Measurements from ENCODE around the gene OSBPL8.

OSBPL8 gene, protein sequence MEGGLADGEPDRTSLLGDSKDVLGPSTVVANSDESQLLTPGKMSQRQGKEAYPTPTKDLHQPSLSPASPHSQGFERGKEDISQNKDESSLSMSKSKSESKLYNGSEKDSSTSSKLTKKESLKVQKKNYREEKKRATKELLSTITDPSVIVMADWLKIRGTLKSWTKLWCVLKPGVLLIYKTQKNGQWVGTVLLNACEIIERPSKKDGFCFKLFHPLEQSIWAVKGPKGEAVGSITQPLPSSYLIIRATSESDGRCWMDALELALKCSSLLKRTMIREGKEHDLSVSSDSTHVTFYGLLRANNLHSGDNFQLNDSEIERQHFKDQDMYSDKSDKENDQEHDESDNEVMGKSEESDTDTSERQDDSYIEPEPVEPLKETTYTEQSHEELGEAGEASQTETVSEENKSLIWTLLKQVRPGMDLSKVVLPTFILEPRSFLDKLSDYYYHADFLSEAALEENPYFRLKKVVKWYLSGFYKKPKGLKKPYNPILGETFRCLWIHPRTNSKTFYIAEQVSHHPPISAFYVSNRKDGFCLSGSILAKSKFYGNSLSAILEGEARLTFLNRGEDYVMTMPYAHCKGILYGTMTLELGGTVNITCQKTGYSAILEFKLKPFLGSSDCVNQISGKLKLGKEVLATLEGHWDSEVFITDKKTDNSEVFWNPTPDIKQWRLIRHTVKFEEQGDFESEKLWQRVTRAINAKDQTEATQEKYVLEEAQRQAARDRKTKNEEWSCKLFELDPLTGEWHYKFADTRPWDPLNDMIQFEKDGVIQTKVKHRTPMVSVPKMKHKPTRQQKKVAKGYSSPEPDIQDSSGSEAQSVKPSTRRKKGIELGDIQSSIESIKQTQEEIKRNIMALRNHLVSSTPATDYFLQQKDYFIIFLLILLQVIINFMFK

DNA sequence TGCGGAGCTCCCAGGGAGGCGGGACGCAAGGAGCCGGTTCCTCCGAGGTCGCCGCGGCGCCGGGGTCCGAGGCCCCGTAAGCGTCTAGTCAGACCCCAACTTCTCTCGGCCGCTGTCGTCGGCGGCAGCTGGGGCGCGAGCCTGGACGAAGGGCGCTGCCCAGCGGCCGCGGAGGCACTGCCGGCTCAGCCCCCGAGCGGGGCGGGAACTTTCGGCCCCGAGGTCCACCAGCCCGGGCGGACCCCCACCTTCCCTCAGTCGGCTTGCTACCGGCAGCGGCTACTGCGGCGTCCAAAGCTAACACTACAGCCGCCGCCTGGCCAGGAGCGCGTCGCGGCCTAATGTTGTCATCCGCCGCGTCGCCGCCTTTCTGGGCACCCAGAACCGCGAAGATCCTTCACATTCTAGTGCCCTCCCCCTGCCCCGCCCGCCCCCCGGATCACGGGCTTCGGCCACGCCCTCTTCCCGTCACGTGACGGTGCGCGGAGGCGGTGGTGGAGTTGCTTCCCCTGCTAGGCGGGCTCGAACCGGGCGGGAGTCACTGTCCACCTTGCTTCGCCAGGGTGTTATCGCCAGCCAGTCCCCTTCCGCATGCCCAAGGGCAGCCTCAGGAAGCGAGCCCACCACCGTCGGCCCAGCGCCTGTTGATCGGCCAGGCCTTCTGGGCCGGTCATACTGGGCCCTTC, at the start of gene OSBPL8:
OSBPL8 (minus strand) TSS at position 372 of the 686 bp plus-strand sequence. CDS start 72,220 bp downstream, outside the sequence.
- Mint-ChIP-seq H3K36me3 (ENCODE audit: low read depth) (peaks cover 3% of the 10 kb centered on the region), H3K27ac (peak within 1 kb of the TSS; percentile 99 to 100 (median 99))
- TF ChIP-seq, protein P1, sequence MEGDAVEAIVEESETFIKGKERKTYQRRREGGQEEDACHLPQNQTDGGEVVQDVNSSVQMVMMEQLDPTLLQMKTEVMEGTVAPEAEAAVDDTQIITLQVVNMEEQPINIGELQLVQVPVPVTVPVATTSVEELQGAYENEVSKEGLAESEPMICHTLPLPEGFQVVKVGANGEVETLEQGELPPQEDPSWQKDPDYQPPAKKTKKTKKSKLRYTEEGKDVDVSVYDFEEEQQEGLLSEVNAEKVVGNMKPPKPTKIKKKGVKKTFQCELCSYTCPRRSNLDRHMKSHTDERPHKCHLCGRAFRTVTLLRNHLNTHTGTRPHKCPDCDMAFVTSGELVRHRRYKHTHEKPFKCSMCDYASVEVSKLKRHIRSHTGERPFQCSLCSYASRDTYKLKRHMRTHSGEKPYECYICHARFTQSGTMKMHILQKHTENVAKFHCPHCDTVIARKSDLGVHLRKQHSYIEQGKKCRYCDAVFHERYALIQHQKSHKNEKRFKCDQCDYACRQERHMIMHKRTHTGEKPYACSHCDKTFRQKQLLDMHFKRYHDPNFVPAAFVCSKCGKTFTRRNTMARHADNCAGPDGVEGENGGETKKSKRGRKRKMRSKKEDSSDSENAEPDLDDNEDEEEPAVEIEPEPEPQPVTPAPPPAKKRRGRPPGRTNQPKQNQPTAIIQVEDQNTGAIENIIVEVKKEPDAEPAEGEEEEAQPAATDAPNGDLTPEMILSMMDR (IDR thresholded peaks at IDR 0.05; ENCODE audit: unreplicated experiment in 3 of 3): peak in 2 of 3 experiments; percentile 19 to 36

DNA sequence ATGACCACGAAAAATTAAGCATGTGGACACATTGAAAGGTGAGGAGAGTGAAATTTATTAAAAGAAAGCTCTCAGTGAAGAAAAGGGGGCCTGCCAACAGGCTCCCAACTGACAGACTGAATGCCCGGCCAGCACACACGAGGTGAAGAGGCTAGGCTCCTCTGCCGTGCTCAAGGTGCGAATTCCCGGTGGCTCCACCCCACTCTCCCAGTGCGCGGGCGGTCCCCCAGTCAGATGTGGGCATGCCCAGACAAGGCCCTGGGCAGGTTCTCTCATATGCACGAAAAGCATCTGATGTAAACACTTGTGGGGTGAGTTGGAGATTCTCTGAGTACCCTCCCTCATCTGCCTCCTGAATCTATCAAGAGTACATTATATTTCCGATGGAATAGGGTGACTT, 48.5 kb upstream of the OSBPL8 start:
- no peaks in the 10 kb centered on the region for H3K9me3 Mint-ChIP-seq
- TF ChIP-seq, protein P1 (IDR thresholded peaks at IDR 0.05; ENCODE audit: unreplicated experiment in 3 of 3): no peak
- no peak overlapping the region for H3K4me3 Mint-ChIP-seq
- H3K36me3 Mint-ChIP-seq (ENCODE audit: low read depth): no peaks in the 10 kb centered on the region
- H3K27ac Mint-ChIP-seq: no peak overlapping the region
- H3K4me1 Mint-ChIP-seq: no peaks in the 10 kb centered on the region
- no peaks in the 10 kb centered on the region for H3K27me3 Mint-ChIP-seq (ENCODE audit: low read depth)

More for the DNA sequence above, at the start of gene OSBPL8:
- peak within 1 kb of the TSS; percentile 98 to 99 (median 98) for H3K4me3 Mint-ChIP-seq
- H3K4me1 Mint-ChIP-seq: peaks cover 23% of the 10 kb centered on the region
- no peaks in the 10 kb centered on the region for H3K27me3 Mint-ChIP-seq (ENCODE audit: low read depth)
- H3K9me3 Mint-ChIP-seq: no peaks in the 10 kb centered on the region

DNA sequence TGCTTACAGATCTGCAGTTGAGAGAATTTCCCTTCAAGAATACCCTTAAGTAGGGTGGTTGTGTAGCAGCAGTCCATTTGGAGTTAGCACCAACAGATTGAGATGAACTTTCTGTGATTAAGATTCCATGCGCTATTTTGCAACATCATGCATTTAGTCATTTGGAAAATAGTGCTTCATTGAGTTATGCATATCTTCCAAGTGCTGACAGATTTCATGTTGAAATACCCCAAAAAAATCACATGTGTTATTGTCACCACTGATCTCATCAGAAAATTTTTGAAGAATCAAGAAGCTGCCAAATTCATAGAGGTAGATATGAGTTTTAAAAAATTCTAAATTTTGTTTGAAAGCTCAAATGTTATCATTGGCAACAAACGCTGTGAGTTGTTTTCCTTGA, 35.5 kb upstream of the OSBPL8 start:
- TF ChIP-seq, protein P1 (IDR thresholded peaks at IDR 0.05; ENCODE audit: unreplicated experiment in 3 of 3): no peak
- H3K4me3 Mint-ChIP-seq: no peak overlapping the region
- no peaks in the 10 kb centered on the region for H3K4me1 Mint-ChIP-seq
- H3K27me3 Mint-ChIP-seq (ENCODE audit: low read depth): no peaks in the 10 kb centered on the region
- H3K9me3 Mint-ChIP-seq: no peaks in the 10 kb centered on the region
- H3K36me3 Mint-ChIP-seq (ENCODE audit: low read depth): no peaks in the 10 kb centered on the region
- H3K27ac Mint-ChIP-seq: no peak overlapping the region

DNA sequence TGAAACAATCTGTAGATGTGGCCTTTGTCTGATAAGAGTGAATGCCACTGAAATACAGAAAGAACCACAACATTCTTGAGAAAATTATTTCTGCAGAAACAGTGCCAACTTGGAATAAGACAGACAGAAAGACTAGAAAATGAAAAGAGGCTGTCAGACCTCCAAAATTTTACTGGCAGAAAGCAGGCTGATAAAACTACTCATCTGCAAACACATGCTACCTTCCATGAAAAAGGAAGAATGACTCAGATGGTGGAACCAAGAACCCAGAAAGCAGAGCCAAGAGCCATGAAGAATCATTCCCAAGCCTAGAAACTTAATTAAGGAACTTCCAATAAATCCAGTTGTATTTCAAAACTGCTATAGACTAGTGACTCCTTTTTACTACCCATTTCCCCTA, 31.9 kb upstream of the OSBPL8 start:
- Mint-ChIP-seq H3K27ac (no peak overlapping the region), H3K27me3 (ENCODE audit: low read depth) (no peaks in the 10 kb centered on the region), H3K36me3 (ENCODE audit: low read depth) (no peaks in the 10 kb centered on the region), H3K4me3 (no peak overlapping the region), H3K9me3 (no peaks in the 10 kb centered on the region), H3K4me1 (no peaks in the 10 kb centered on the region)
- TF ChIP-seq, protein P1 (IDR thresholded peaks at IDR 0.05; ENCODE audit: unreplicated experiment in 3 of 3): no peak

DNA sequence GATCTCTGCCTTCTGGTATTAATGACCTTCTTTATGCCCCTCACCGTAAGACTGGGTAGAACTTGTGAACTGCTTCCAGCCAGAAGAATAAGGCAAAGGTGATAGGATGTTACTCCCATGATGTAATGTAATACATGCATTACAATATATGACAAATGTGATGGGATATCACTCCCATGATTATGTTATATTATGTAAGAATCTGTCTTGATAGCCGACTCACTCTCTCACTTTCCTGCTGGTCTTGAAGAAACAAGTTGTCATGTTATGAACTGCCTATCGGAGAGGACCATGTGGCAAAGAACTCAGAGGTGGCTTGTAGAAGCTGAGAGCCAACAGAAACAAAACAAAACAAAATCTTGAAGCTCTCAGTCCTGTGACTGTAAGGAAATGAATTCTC, 30.6 kb upstream of the OSBPL8 start:
- no peaks in the 10 kb centered on the region for H3K27me3 Mint-ChIP-seq (ENCODE audit: low read depth)

More for the DNA sequence above, 30.6 kb upstream of the OSBPL8 start:
- no peaks in the 10 kb centered on the region for H3K9me3 Mint-ChIP-seq
- H3K4me1 Mint-ChIP-seq: no peaks in the 10 kb centered on the region
- no peak overlapping the region for H3K4me3 Mint-ChIP-seq
- no peaks in the 10 kb centered on the region for H3K36me3 Mint-ChIP-seq (ENCODE audit: low read depth)
- TF ChIP-seq, protein P1 (IDR thresholded peaks at IDR 0.05; ENCODE audit: unreplicated experiment in 3 of 3): no peak
- no peak overlapping the region for H3K27ac Mint-ChIP-seq
